Esophagus muscularis mucosa (tissue), 3 donors: ENCODE measurements around the gene CTSG.
"Not testable (repeated sequence)": the region's sequence is repeated elsewhere in the genome, so short reads cannot be mapped to it uniquely, and the experiment has no call there.

Experiments used
- POLR2A ChIP-seq: fragments of 450-650 bp; IDR thresholded peaks from one replicate; pipeline ENCODE4 v1.6.1; 2017; ENCODE audit warnings: antibody characterized with exemption, moderate library complexity, mild to moderate bottlenecking, low read depth
- POLR2AphosphoS5 ChIP-seq, 2 donors: sonication (generic); formaldehyde crosslinking; IDR thresholded peaks; one replicate each; pipeline ENCODE4 v1.6.1; 2017; ENCODE audit warnings: antibody characterized with exemption in 2 of 2
- TF ChIP-seq, protein P1 (sequence below), 3 experiments: fragments of 200-600 bp in 2 of 3; fragments of 450-650 bp in 1 of 3; sonication (generic) in 2 of 3; IDR thresholded peaks; one replicate each; pipeline ENCODE4 v1.5.1; 2017 to 2019; ENCODE audit warnings: antibody characterized with exemption in 3 of 3, mild to moderate bottlenecking in 2 of 3, moderate library complexity in 1 of 3

DNA sequence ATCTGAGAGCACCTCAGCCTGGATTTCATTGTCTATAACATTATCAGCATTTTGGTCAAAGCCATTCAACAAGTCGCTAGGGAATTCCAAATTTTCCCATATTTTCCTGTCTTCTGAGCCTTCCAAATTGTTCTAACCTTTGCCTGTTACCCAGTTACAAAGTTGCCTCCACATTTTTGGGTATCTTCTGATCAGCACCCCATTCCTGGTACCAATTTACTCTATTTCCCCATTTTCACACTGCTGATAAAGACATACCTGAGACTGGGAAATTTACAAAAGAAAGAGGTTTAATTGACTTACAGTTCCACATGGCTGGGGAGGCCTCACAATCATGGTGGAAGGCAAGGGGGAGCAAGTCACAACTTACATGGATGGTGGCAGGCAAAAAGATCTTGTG lies 27.0 kb downstream of the CTSG start:
- TF ChIP-seq, protein P1, sequence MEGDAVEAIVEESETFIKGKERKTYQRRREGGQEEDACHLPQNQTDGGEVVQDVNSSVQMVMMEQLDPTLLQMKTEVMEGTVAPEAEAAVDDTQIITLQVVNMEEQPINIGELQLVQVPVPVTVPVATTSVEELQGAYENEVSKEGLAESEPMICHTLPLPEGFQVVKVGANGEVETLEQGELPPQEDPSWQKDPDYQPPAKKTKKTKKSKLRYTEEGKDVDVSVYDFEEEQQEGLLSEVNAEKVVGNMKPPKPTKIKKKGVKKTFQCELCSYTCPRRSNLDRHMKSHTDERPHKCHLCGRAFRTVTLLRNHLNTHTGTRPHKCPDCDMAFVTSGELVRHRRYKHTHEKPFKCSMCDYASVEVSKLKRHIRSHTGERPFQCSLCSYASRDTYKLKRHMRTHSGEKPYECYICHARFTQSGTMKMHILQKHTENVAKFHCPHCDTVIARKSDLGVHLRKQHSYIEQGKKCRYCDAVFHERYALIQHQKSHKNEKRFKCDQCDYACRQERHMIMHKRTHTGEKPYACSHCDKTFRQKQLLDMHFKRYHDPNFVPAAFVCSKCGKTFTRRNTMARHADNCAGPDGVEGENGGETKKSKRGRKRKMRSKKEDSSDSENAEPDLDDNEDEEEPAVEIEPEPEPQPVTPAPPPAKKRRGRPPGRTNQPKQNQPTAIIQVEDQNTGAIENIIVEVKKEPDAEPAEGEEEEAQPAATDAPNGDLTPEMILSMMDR (IDR thresholded peaks at IDR 0.05) = not testable (repeated sequence)
- not testable (repeated sequence) for TF ChIP-seq POLR2A; POLR2AphosphoS5 (IDR thresholded peaks at IDR 0.05)
